Measurements from ENCODE around the gene HDAC9. TPM values are rescaled to one million over a fixed set of nuclear protein-coding genes. Genes with fewer than 3 reads are reported as not detected.

Gene HDAC9
- total RNA-seq, 1 donor from 2014 or later = 52.7 TPM

GRCh38 chr7:18574676-18575075 is 79.1 kb downstream of the HDAC9 start:
- Histone ChIP-seq H3K4me1 (ENCODE audit: control insufficient read depth in 3 of 3, insufficient read depth in 3 of 3, low read length in 3 of 3) (peaks cover 4 to 18% (median 13%) of the 10 kb centered on the region in 3 donors), H3K27me3 (ENCODE audit: control insufficient read depth in 3 of 3, insufficient read depth in 3 of 3, low read length in 3 of 3) (no peaks in the 10 kb centered on the region), H3K27ac (ENCODE audit: low read depth, low read length) (no peak overlapping the region), H3K36me3 (ENCODE audit: control insufficient read depth in 3 of 3, insufficient read depth in 3 of 3, low read length in 3 of 3) (peaks cover 6 to 8% (median 7%) of the 10 kb centered on the region in 3 donors), H3K9me3 (ENCODE audit: control insufficient read depth in 3 of 3, low read length in 3 of 3) (no peaks in the 10 kb centered on the region), H3K9ac (ENCODE audit: low read depth in 1 of 3, low read length in 3 of 3) (no peak overlapping the region), H3K4me3 (ENCODE audit: low read length in 3 of 3) (no peak overlapping the region)

DNA sequence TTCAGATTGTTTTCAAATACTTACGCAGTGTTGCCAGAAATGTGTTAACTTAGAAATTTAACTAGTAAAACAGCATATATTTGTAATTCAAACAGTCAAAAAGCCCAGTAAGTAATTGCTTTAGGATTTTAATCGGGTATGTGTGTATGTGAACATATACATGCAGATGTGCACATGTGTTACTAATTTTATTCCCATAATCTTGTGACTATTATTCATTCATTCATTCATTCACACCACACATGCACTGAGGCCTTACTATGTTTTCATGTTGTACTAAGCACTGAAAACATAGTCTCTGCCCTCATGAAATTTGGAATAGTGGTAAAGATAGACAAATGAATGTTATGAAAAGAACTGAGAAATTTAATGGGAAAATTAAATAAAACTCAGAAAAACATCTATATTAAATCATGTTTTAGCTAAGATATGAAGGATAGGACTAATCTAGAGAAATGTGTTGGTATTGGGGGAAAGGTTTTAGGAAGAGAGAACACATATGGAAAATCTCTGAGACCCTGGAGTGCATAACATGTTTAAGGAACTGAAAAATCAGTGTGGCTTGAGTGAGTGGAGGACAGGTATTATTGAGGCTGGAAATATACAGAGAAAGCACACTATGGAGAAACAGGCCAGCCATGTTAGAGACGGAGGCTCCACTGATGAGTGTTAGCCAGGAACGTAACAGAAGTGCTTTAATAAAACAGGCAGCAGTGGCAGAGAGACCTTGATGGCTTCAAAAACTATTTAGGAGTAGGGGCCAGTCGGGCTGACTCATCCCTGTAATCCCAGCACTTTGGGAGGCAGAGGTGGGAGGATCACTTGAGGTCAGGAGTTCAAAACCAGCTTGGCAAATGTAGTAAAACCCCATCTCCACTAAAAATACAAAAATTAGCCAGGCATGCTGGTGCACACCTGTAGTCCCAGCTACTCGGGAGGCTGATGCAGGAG is 80.3 kb downstream of the HDAC9 start:
- Histone ChIP-seq H3K27ac (ENCODE audit: low read depth, low read length) (no peak overlapping the region), H3K36me3 (ENCODE audit: control insufficient read depth in 3 of 3, insufficient read depth in 3 of 3, low read length in 3 of 3) (peaks cover 6 to 8% (median 7%) of the 10 kb centered on the region in 3 donors), H3K27me3 (ENCODE audit: control insufficient read depth in 3 of 3, insufficient read depth in 3 of 3, low read length in 3 of 3) (no peaks in the 10 kb centered on the region)

GRCh38 chr7:18577096-18577771 is 81.7 kb downstream of the HDAC9 start:
- Histone ChIP-seq H3K9ac (ENCODE audit: low read depth in 1 of 3, low read length in 3 of 3) (no peak overlapping the region), H3K4me1 (ENCODE audit: control insufficient read depth in 3 of 3, insufficient read depth in 3 of 3, low read length in 3 of 3) (peaks cover 8 to 18% (median 11%) of the 10 kb centered on the region in 3 donors), H3K36me3 (ENCODE audit: control insufficient read depth in 3 of 3, insufficient read depth in 3 of 3, low read length in 3 of 3) (peaks cover 6 to 8% (median 7%) of the 10 kb centered on the region in 3 donors), H3K27ac (ENCODE audit: low read depth, low read length) (no peak overlapping the region), H3K27me3 (ENCODE audit: control insufficient read depth in 3 of 3, insufficient read depth in 3 of 3, low read length in 3 of 3) (no peaks in the 10 kb centered on the region), H3K9me3 (ENCODE audit: control insufficient read depth in 3 of 3, low read length in 3 of 3) (no peaks in the 10 kb centered on the region), H3K4me3 (ENCODE audit: low read length in 3 of 3) (no peak overlapping the region)

More for the DNA sequence above, 80.3 kb downstream of the HDAC9 start:
- no peak overlapping the region for H3K4me3 ChIP-seq (ENCODE audit: low read length in 3 of 3)
- peaks cover 7 to 16% (median 8%) of the 10 kb centered on the region in 3 donors for H3K4me1 ChIP-seq (ENCODE audit: control insufficient read depth in 3 of 3, insufficient read depth in 3 of 3, low read length in 3 of 3)
- H3K9ac ChIP-seq (ENCODE audit: low read depth in 1 of 3, low read length in 3 of 3) = no peak overlapping the region
- no peaks in the 10 kb centered on the region for H3K9me3 ChIP-seq (ENCODE audit: control insufficient read depth in 3 of 3, low read length in 3 of 3)

DNA sequence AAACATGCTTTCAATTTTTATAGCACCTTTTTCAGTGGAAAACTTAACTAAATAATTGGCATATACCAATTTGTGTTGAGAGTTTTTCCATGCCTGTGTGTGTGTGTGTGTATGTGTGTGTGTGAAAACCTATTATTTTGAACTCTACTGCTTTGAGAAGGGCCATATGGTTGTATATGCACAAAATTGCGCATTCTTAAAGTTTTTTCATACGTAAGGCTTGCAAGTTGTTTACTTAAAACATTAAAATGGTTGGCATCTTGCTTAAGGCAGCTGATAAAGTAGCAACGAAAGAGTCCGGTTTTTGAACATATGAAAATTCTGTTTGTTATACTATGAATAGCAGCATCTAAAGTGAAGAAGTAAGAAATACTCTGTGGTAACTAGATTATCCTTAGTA is 84.1 kb downstream of the HDAC9 start:
- H3K27me3 ChIP-seq (ENCODE audit: control insufficient read depth in 3 of 3, insufficient read depth in 3 of 3, low read length in 3 of 3) = no peaks in the 10 kb centered on the region
- peaks cover 0 to 6% (median 5%) of the 10 kb centered on the region in 3 donors for H3K4me1 ChIP-seq (ENCODE audit: control insufficient read depth in 3 of 3, insufficient read depth in 3 of 3, low read length in 3 of 3)
- H3K4me3 ChIP-seq (ENCODE audit: low read length in 3 of 3) = no peak overlapping the region
- H3K9ac ChIP-seq (ENCODE audit: low read depth in 1 of 3, low read length in 3 of 3) = no peak overlapping the region
- H3K36me3 ChIP-seq (ENCODE audit: control insufficient read depth in 3 of 3, insufficient read depth in 3 of 3, low read length in 3 of 3) = no peaks in the 10 kb centered on the region
- H3K9me3 ChIP-seq (ENCODE audit: control insufficient read depth in 3 of 3, low read length in 3 of 3) = no peaks in the 10 kb centered on the region
- H3K27ac ChIP-seq (ENCODE audit: low read depth, low read length) = no peak overlapping the region

DNA sequence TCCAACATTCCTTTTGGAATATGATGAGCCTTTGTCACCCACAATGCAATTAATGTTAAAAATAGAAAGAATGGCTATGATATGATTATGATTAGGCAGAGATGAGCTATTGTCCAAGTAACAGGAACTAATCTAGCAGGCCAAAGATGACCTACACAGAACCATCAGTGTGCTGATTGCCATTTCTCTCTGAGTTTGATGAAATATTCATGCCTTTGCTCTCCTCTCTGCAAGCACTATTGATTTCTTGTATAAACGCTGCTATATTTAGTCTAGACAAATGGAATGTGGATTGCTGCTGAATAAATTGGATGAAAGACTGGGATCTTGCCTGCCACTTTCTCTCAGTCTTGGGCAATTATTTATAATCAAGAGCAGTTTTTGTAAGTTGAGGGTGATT is 85.4 kb downstream of the HDAC9 start:
- H3K9ac ChIP-seq (ENCODE audit: low read depth in 1 of 3, low read length in 3 of 3) = no peak overlapping the region
- H3K36me3 ChIP-seq (ENCODE audit: control insufficient read depth in 3 of 3, insufficient read depth in 3 of 3, low read length in 3 of 3) = peaks cover 0 to 4% (median 0%) of the 10 kb centered on the region in 3 donors
- H3K4me1 ChIP-seq (ENCODE audit: control insufficient read depth in 3 of 3, insufficient read depth in 3 of 3, low read length in 3 of 3) = peaks cover 0 to 6% (median 3%) of the 10 kb centered on the region in 3 donors
- H3K27ac ChIP-seq (ENCODE audit: low read depth, low read length) = no peak overlapping the region
- no peaks in the 10 kb centered on the region for H3K27me3 ChIP-seq (ENCODE audit: control insufficient read depth in 3 of 3, insufficient read depth in 3 of 3, low read length in 3 of 3)
- H3K4me3 ChIP-seq (ENCODE audit: low read length in 3 of 3) = no peak overlapping the region
- no peaks in the 10 kb centered on the region for H3K9me3 ChIP-seq (ENCODE audit: control insufficient read depth in 3 of 3, low read length in 3 of 3)

- Histone ChIP-seq H3K9ac (ENCODE audit: low read depth in 1 of 3, low read length in 3 of 3) (no peak overlapping the region), H3K9me3 (ENCODE audit: control insufficient read depth in 3 of 3, low read length in 3 of 3) (no peaks in the 10 kb centered on the region), H3K36me3 (ENCODE audit: control insufficient read depth in 3 of 3, insufficient read depth in 3 of 3, low read length in 3 of 3) (peaks cover 0 to 4% (median 0%) of the 10 kb centered on the region in 3 donors), H3K4me1 (ENCODE audit: control insufficient read depth in 3 of 3, insufficient read depth in 3 of 3, low read length in 3 of 3) (peaks cover 0 to 6% (median 3%) of the 10 kb centered on the region in 3 donors), H3K27ac (ENCODE audit: low read depth, low read length) (no peak overlapping the region), H3K27me3 (ENCODE audit: control insufficient read depth in 3 of 3, insufficient read depth in 3 of 3, low read length in 3 of 3) (no peaks in the 10 kb centered on the region), H3K4me3 (ENCODE audit: low read length in 3 of 3) (no peak overlapping the region)
These were observed 87.8 kb downstream of the HDAC9 start for GRCh38 chr7:18583305-18583704.

DNA sequence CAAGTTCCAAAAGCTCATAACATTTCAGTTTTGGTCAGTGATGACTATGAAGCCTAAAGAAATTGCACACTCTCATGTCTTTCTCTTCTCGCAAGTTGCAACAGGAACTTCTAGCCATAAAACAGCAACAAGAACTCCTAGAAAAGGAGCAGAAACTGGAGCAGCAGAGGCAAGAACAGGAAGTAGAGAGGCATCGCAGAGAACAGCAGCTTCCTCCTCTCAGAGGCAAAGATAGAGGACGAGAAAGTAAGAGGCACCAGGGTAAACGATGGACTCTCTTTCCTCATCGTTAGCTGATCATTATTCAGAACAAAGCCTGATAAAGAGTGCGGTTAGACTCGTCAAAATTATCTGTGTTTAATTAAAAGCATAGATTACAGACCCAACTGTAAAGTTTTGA is 94.7 kb downstream of the HDAC9 start:
- Histone ChIP-seq H3K27me3 (ENCODE audit: control insufficient read depth in 3 of 3, insufficient read depth in 3 of 3, low read length in 3 of 3) (no peaks in the 10 kb centered on the region), H3K4me3 (ENCODE audit: low read length in 3 of 3) (no peak overlapping the region), H3K9ac (ENCODE audit: low read depth in 1 of 3, low read length in 3 of 3) (no peak overlapping the region), H3K36me3 (ENCODE audit: control insufficient read depth in 3 of 3, insufficient read depth in 3 of 3, low read length in 3 of 3) (peaks cover 8 to 36% (median 13%) of the 10 kb centered on the region in 3 donors), H3K27ac (ENCODE audit: low read depth, low read length) (no peak overlapping the region), H3K9me3 (ENCODE audit: control insufficient read depth in 3 of 3, low read length in 3 of 3) (no peaks in the 10 kb centered on the region), H3K4me1 (ENCODE audit: control insufficient read depth in 3 of 3, insufficient read depth in 3 of 3, low read length in 3 of 3) (no peaks in the 10 kb centered on the region)

- Histone ChIP-seq H3K4me1 (ENCODE audit: control insufficient read depth in 3 of 3, insufficient read depth in 3 of 3, low read length in 3 of 3) (no peaks in the 10 kb centered on the region), H3K4me3 (ENCODE audit: low read length in 3 of 3) (no peak overlapping the region), H3K9ac (ENCODE audit: low read depth in 1 of 3, low read length in 3 of 3) (no peak overlapping the region), H3K27ac (ENCODE audit: low read depth, low read length) (no peak overlapping the region), H3K27me3 (ENCODE audit: control insufficient read depth in 3 of 3, insufficient read depth in 3 of 3, low read length in 3 of 3) (no peaks in the 10 kb centered on the region), H3K36me3 (ENCODE audit: control insufficient read depth in 3 of 3, insufficient read depth in 3 of 3, low read length in 3 of 3) (peaks cover 10 to 32% (median 16%) of the 10 kb centered on the region in 3 donors), H3K9me3 (ENCODE audit: control insufficient read depth in 3 of 3, low read length in 3 of 3) (no peaks in the 10 kb centered on the region)
These were observed 95.3 kb downstream of the HDAC9 start for GRCh38 chr7:18590744-18591340.

DNA sequence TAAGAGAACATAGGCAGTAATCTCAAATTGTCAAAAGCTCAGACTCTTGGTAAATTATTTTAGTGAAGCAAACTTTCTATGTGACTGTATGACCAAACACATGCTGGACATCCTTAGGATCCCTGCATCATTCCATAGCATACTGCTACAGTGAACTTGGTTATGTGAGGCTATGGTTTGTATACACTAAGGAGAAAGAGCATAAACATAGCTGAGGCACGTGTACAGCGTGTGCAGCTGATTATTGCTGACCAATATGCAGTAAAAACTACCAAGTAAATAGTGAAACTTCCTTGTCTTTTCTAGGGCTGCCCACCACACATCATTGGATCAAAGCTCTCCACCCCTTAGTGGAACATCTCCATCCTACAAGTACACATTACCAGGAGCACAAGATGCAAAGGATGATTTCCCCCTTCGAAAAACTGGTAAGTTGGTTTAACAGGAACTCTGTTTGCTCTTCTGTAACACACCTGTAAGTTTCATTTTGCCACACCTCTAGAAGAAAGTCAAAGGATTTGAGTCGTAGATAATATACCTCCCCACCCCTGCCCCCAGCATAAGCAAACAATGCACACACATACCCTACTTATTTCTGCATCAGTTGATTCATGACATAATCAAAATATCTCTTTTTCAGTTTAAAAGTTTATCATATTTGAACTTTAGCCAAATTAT is 98.2 kb downstream of the HDAC9 start:
- Histone ChIP-seq H3K27ac (ENCODE audit: low read depth, low read length) (no peak overlapping the region), H3K36me3 (ENCODE audit: control insufficient read depth in 3 of 3, insufficient read depth in 3 of 3, low read length in 3 of 3) (peaks cover 10 to 32% (median 16%) of the 10 kb centered on the region in 3 donors), H3K4me1 (ENCODE audit: control insufficient read depth in 3 of 3, insufficient read depth in 3 of 3, low read length in 3 of 3) (no peaks in the 10 kb centered on the region), H3K27me3 (ENCODE audit: control insufficient read depth in 3 of 3, insufficient read depth in 3 of 3, low read length in 3 of 3) (no peaks in the 10 kb centered on the region), H3K9me3 (ENCODE audit: control insufficient read depth in 3 of 3, low read length in 3 of 3) (no peaks in the 10 kb centered on the region), H3K9ac (ENCODE audit: low read depth in 1 of 3, low read length in 3 of 3) (no peak overlapping the region), H3K4me3 (ENCODE audit: low read length in 3 of 3) (no peak overlapping the region)

Data from skeletal muscle tissue (tissue), 4 donors.